C1 segment of cervical spinal cord (tissue), 14 donors: ENCODE results near the gene PSAP.

Experiments used
- DNase-seq, 14 donors: peaks; one replicate each; lab custom pipeline; 2025; lab: John Stamatoyannopoulos, UW

PSAP gene

GRCh38 chr10:71769279-71769823, 81.7 kb downstream of the PSAP start:
- DNase-seq = no peak

GRCh38 chr10:71767420-71768035, 83.5 kb downstream of the PSAP start:
- no peak for DNase-seq

- DNase-seq = no peak
Observed at GRCh38 chr10:71766717-71767419, 84.2 kb downstream of the PSAP start.
